Nephron progenitor cell (in vitro differentiated cells): ENCODE data around the gene PCSK2.

ENCODE experiments used
- DNase-seq: peaks from one replicate; pipeline ENCODE4 v3.0.0; 2021
- H3K27ac Mint-ChIP-seq: 2 replicates; pipeline ENCODE4 v1.8.0; 2021; ENCODE audit warnings: mild to moderate bottlenecking, moderate library complexity, mixed read lengths
- H3K27me3 Mint-ChIP-seq: 2 replicates; pipeline ENCODE4 v1.8.0; 2021; ENCODE audit warnings: mild to moderate bottlenecking, low read depth, mixed read lengths; ENCODE audit not compliant: poor library complexity
- H3K36me3 Mint-ChIP-seq: 2 replicates; pipeline ENCODE4 v1.8.0; 2021; ENCODE audit warnings: low read depth, mixed read lengths
- H3K4me1 Mint-ChIP-seq: 2 replicates; pipeline ENCODE4 v1.8.0; 2021; ENCODE audit warnings: mixed read lengths
- H3K4me3 Mint-ChIP-seq: 2 replicates; pipeline ENCODE4 v1.8.0; 2021; ENCODE audit warnings: mild to moderate bottlenecking, moderate library complexity, mixed read lengths
- H3K9me3 Mint-ChIP-seq: 2 replicates; pipeline ENCODE4 v1.8.0; 2021; ENCODE audit warnings: mild to moderate bottlenecking, moderate library complexity, mixed read lengths
- CTCF ChIP-seq: fragments of 200-600 bp; sonication (generic); IDR thresholded peaks from 2 replicates; pipeline ENCODE4 v1.5.0; 2021; ENCODE audit warnings: antibody characterized with exemption

The PCSK2 gene

GRCh38 chr20:17343656-17344452 is 117.0 kb downstream of the PCSK2 start:
- H3K4me3 Mint-ChIP-seq = no peak overlapping the region

DNA sequence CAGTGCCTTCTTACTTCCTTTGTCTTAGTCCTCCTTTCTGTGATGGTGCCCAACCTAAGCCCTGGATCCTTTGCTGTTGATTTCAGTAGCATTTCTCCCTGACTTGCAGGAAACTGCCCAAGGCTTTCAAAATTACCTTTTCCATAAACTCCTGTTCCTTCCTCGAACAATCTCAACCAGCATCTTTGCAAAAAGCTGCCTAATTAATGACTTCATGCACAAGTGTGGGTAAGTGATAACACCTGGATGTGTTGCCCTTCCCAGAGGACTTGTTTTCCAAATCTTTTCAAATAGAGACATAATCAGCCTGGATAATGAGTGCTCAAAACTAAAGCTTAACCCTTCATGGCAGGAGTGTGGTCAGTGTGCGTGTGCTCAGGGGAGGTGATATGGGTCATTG is 118.0 kb downstream of the PCSK2 start:
- Mint-ChIP-seq H3K27ac (no peak overlapping the region), H3K9me3 (peaks cover 15% of the 10 kb centered on the region), H3K27me3 (peaks cover 3% of the 10 kb centered on the region), H3K36me3 (no peaks in the 10 kb centered on the region), H3K4me1 (peaks cover 32% of the 10 kb centered on the region), H3K4me3 (no peak overlapping the region)
- TF ChIP-seq CTCF = no peak
- DNase-seq = no peak

More at GRCh38 chr20:17343656-17344452, 117.0 kb downstream of the PCSK2 start:
- Mint-ChIP-seq H3K36me3 (no peaks in the 10 kb centered on the region), H3K27ac (peak overlapping the region; percentile 2), H3K4me1 (peaks cover 42% of the 10 kb centered on the region), H3K9me3 (peaks cover 15% of the 10 kb centered on the region), H3K27me3 (peaks cover 3% of the 10 kb centered on the region)
- DNase-seq = no peak
- no peak for TF ChIP-seq CTCF

- H3K27me3 Mint-ChIP-seq = peaks cover 3% of the 10 kb centered on the region
- peaks cover 10% of the 10 kb centered on the region for H3K9me3 Mint-ChIP-seq
- H3K27ac Mint-ChIP-seq = no peak overlapping the region
- TF ChIP-seq CTCF = no peak
- H3K4me1 Mint-ChIP-seq = peaks cover 27% of the 10 kb centered on the region
- no peaks in the 10 kb centered on the region for H3K36me3 Mint-ChIP-seq
- DNase-seq = no peak
- no peak overlapping the region for H3K4me3 Mint-ChIP-seq
Measured at GRCh38 chr20:17345321-17345720, 118.5 kb downstream of the PCSK2 start.

DNA sequence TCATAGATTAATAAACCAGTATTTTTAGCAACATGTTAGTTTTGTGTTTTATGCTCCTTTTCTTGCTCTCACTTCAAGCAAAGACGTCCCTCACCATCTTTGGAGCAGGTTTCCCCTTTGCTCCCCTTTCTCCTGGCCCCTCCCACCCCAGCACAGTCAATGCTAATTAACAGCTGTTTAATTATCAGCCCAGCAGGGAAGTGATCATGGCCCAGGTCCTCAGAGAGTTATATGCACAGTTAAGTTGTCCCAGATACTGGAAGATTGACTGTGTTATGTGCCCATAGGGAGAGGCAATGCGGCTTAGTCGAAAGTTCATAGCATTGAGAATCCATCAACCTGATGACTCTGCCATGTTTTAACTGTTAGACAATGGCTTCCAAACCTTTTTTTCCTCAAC is 123.5 kb downstream of the PCSK2 start:
- no peak for DNase-seq
- H3K9me3 Mint-ChIP-seq = no peaks in the 10 kb centered on the region
- H3K27me3 Mint-ChIP-seq = peaks cover 7% of the 10 kb centered on the region
- no peak for TF ChIP-seq CTCF
- no peaks in the 10 kb centered on the region for H3K4me1 Mint-ChIP-seq
- H3K36me3 Mint-ChIP-seq = no peaks in the 10 kb centered on the region
- no peak overlapping the region for H3K4me3 Mint-ChIP-seq
- no peak overlapping the region for H3K27ac Mint-ChIP-seq

- Mint-ChIP-seq H3K27me3 (peaks cover under 1% of the 10 kb centered on the region), H3K4me1 (no peaks in the 10 kb centered on the region), H3K4me3 (no peak overlapping the region), H3K27ac (no peak overlapping the region), H3K36me3 (no peaks in the 10 kb centered on the region), H3K9me3 (no peaks in the 10 kb centered on the region)
- no peak for TF ChIP-seq CTCF
- no peak for DNase-seq
Measured at GRCh38 chr20:17357238-17357637, 130.4 kb downstream of the PCSK2 start.

DNA sequence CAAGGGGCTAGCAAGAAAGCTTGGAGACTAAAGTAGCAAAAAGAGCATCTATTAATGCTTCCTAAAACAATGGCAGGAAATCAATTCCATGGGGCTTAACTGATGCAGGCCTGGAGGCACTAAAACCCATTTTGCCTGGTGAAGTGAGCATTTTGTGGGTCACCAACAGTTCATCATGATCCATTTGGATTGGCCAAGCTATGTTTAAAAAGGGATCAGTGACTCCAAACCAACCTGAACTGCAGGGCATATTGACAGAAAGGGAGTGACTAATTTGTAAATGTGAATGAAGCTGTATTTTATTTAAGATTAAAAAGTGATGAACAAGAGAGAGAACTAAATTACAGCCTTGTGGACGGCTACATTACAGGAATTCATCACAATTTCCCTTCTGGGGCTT is 132.0 kb downstream of the PCSK2 start:
- Mint-ChIP-seq H3K4me3 (no peak overlapping the region), H3K27ac (no peak overlapping the region), H3K36me3 (no peaks in the 10 kb centered on the region), H3K27me3 (no peaks in the 10 kb centered on the region), H3K4me1 (no peaks in the 10 kb centered on the region), H3K9me3 (no peaks in the 10 kb centered on the region)
- DNase-seq = no peak
- TF ChIP-seq CTCF = no peak
